Esophagus muscularis mucosa (tissue), 4 donors: Measurements from ENCODE around the gene TRMT10A.

Experiments used
- CTCF ChIP-seq, 3 experiments: fragments of 200-600 bp in 2 of 3; fragments of 450-650 bp in 1 of 3; sonication (generic) in 2 of 3; IDR thresholded peaks; one replicate each; pipeline ENCODE4 v1.5.1; 2017 to 2019; ENCODE audit warnings: antibody characterized with exemption in 3 of 3, mild to moderate bottlenecking in 2 of 3, moderate library complexity in 1 of 3
- EP300 ChIP-seq: sonication (generic); formaldehyde crosslinking; IDR thresholded peaks from one replicate; pipeline ENCODE4 v1.6.1; 2017; ENCODE audit warnings: antibody characterized with exemption
- POLR2A ChIP-seq: fragments of 450-650 bp; IDR thresholded peaks from one replicate; pipeline ENCODE4 v1.6.1; 2017; ENCODE audit warnings: antibody characterized with exemption, moderate library complexity, mild to moderate bottlenecking, low read depth
- POLR2AphosphoS5 ChIP-seq, 2 donors: sonication (generic); formaldehyde crosslinking; IDR thresholded peaks; one replicate each; pipeline ENCODE4 v1.6.1; 2017; ENCODE audit warnings: antibody characterized with exemption in 2 of 2

- TF ChIP-seq CTCF (IDR thresholded peaks at IDR 0.05) (no peak), POLR2A (no peak), EP300 (no peak), POLR2AphosphoS5 (IDR thresholded peaks at IDR 0.05) (no peak)
These were observed 56.1 kb downstream of the TRMT10A start for GRCh38 chr4:99507762-99508161.
